HG03439 (cell line): Measurements from ENCODE around the gene ERAL1.
"Not testable (repeated sequence)": the region's sequence is repeated elsewhere in the genome, so short reads cannot be mapped to it uniquely, and the experiment has no call there.

Experiments used
- ATAC-seq: cut with Tn5 transposase; IDR thresholded peaks from one replicate; pipeline ENCODE4 v1.9.1; 2021; ENCODE audit warnings: mild to moderate bottlenecking, moderate library complexity; ENCODE audit not compliant: unreplicated experiment

The ERAL1 gene

GRCh38 chr17:28849281-28849680 lies 5.5 kb upstream of the ERAL1 start:
- ATAC-seq: no peak

- no peak for ATAC-seq
Measured at GRCh38 chr17:28853295-28853694, 1.5 kb upstream of the ERAL1 start.

GRCh38 chr17:28855336-28855679 lies 492 bp downstream of the ERAL1 start:
- ATAC-seq: no peak

- no peak for ATAC-seq
Measured at GRCh38 chr17:28856028-28856574, 1.3 kb downstream of the ERAL1 start.

DNA sequence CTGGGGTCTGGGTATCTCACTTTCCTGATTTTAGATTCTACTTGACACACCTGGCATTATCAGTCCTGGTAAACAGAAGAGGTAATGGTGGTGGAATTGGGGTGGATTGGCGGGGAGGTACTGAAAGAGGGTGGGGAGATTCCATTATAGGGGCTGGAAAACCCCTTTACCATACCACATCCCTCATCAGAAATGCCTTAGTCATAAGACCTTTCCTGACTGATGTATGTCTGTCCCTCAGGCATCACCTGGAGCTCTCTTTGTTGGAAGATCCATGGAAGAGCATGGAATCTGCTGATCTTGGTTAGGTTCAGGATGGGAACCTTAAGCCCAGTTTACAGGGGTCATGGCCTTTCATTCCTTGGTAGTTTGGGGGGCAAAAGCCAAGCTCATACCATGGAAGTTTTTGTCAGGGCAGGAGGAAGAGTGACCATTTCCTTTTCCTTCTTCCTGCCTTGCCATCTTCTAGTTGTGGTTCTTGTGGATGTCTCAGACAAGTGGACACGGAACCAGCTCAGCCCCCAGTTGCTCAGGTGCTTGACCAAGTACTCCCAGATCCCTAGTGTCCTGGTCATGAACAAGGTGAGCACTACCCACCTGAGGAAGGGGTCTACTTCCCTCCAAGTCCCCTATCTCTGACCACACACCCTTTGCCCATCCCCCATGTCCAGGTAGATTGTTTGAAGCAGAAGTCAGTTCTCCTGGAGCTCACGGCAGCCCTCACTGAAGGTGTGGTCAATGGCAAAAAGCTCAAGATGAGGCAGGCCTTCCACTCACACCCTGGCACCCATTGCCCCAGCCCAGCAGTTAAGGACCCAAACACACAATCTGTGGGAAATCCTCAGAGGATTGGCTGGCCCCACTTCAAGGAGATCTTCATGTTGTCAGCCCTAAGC lies 3.3 kb downstream of the ERAL1 start:
- no peak for ATAC-seq

DNA sequence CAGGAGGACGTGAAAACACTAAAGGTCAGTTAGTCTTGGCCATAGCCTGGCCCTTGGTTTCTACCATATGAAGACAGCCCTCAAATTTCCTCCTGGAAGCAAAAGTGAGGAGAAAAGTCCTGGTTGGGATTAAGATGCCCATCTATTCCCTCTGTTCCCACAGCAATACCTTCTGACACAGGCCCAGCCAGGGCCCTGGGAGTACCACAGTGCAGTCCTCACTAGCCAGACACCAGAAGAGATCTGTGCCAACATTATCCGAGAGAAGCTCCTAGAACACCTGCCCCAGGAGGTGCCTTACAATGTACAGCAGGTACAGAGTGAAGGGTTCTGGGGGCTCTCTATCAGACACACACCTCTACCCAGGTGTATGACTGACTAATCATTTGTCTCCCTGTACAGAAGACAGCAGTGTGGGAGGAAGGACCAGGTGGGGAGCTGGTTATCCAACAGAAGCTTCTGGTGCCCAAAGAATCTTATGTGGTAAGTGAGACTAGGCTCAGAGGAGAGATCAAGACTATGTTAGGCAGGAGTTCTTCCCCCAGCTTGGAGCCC lies 4.1 kb downstream of the ERAL1 start:
- ATAC-seq: no peak

GRCh38 chr17:28860363-28860808 lies 5.6 kb downstream of the ERAL1 start:
- ATAC-seq: no peak

- no peak for ATAC-seq
Measured at GRCh38 chr17:28861393-28862203, 6.8 kb downstream of the ERAL1 start.

GRCh38 chr17:28862561-28862960 lies 7.7 kb downstream of the ERAL1 start:
- no peak for ATAC-seq

DNA sequence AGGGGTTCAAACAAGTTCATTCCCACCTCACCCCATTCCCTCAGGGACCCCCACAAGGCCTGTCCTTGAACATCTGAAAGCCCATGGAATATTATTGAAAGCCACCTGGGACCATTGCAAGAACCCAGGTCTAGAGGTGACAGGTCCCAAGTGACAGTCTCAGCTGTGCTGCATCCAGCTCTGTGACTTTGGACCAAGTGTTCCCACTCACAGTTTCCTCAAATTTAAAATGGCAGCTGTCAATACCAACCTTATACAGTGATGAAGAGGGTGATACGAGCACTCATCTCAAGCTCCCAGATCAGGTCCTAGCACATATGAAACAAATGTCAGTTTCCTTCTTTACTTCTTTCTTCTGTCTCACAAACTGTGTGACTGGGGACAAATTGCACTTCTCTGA lies 9.1 kb downstream of the ERAL1 start:
- ATAC-seq: no peak

- no peak for ATAC-seq
Measured at GRCh38 chr17:28864991-28865849, 10.4 kb downstream of the ERAL1 start.

DNA sequence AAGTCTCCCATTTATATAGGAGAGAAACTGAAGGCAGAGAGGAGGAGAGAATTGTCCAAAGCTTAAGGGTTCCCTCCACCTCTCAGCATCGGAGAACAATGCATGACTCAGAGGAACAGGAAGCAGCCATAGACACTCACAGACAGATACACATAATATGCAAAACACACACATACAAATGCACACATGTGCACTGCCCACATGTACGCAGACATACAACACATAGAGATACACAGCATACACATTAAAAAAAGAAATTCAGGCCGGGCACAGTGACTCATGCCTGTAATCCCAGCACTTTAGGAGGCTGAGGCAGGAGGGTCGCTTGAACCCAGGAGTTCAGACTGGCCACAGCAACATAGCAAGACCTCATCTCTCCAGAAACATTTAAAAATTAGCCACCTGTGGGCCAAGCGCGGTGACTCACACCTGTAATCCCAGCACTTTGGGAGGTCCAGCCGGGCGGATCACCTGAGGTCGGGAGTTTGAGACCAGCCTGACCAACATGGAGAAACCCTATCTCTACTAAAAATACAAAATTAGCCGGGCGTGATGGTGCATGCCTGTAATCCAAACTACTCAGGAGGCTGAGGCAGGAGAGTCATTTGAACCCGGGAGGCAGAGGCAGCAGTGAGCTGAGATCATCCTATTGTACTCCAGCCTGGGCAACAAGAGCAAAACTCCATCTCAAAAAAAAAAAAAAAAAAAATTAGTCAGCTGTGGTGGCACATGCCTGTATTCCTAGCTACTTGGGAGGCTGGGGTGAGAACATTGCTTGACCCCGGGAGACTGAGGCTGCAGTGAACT lies 11.3 kb downstream of the ERAL1 start:
- ATAC-seq: no peak

GRCh38 chr17:28867276-28867675 lies 12.5 kb downstream of the ERAL1 start:
- no peak for ATAC-seq

GRCh38 chr17:28871056-28871579 lies 16.3 kb downstream of the ERAL1 start:
- peak; percentile 64 for ATAC-seq

GRCh38 chr17:28873839-28874238 lies 19.0 kb downstream of the ERAL1 start:
- no peak for ATAC-seq

DNA sequence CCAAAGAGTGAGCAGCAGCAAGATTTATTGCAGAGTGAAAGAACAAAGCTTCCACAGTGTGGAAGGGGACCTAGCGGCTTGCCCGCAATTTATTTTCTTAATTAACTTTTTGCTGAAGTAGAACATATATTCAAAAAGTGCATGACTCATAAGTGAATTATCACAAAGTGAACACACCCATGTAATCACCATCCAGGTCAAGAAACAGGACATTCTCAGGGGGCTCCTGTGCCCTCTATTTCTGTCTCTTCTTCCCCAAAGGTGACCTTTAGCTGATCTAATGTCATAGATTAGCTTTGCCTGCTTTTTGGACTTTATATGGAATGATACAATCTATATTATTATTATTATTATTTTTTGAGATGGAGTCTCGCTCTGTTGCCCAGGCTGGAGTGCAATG lies 19.9 kb downstream of the ERAL1 start:
- ATAC-seq: no peak

DNA sequence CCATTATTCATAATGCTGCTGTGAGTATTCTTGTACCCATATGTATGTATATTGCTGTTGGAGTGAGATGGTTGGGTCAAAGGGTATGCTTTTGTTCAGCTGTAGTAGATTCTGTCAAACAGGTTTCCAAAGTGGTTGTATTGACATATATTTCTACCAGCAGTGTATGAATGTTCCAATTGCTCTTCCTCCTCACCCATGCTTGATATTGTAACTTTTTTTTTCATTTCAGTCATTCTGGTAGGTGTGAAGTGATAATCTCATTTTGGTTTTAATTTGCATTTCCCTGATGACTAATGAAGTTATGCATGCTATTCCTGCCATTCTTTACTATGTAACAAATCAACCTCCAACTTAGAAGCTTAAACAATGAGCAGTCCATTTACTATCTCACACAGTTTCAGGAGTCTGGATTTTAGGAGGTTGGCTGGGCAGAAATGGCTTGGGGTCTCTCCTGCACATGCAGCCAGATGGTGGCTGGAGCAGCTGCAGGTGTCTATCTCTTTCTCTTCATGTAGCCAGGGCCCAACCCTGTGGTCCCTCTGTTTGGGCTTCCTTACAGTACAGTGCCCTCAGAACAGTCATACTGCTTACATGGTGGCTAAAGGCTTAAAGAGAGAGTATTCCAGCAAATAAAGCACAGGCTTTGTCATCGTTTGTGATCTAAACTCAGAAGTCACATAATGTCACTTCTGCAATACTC lies 21.2 kb downstream of the ERAL1 start:
- ATAC-seq: no peak

GRCh38 chr17:28877150-28877711 lies 22.4 kb downstream of the ERAL1 start:
- ATAC-seq: not testable (repeated sequence)
